ENCODE results near the gene CERS5. TPM values are rescaled to one million over a fixed set of nuclear protein-coding genes. Genes with fewer than 3 reads are reported as not detected.
A peak's percentile ranks its signal among the peaks of the same experiment; 100 is the strongest.

The CERS5 gene
- total RNA-seq, 2 experiments from 2014 or later = 49.4 to 64.4 TPM

DNA sequence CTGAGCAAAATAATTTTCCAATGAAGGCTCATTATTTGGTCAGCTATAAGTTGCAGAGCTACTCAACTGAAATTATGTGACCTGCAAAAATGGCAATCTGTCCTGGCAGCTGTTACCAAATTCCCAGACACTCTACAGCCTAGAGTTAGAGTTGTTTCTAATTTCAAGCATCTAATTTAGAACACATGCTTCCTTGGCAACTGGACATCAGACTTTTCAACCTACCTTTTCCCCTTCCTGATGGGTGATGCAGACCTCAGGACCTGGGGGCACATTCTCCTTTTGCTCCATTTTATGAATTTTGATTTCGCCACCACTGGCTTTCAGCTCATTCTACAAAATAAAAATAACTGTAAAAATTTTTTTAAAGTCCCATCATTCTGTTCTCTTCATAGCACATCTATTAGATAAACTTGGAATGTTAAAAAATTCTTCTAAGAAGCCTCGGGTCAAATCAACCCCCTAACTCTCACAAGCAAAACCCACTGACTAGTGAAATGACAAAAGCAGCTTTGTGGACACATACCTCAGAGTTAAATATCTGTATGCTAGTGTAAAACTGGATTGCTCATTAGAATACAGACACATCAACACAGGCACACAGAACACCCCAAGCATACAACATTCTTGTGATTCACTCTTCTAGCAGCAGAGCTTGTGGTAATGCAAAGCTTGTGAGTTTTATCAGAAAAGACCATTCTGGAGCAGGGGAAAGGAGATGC is 33.5 kb upstream of the CERS5 start:
- peaks cover 5% of the 10 kb centered on the region for H3K4me1 Mint-ChIP-seq
- intact Hi-C loops (cut with DNase I, micrococcal nuclease) = no loop called here
- POLR2A ChIA-PET = no interaction called here
- no peak for ATAC-seq
- no peaks in the 10 kb centered on the region for H3K27me3 Mint-ChIP-seq
- H3K9me3 Mint-ChIP-seq (ENCODE audit: low read depth) = no peaks in the 10 kb centered on the region
- H3K27ac Mint-ChIP-seq = no peak overlapping the region
- CTCF ChIA-PET = interaction anchor here (0.6 to 1.6 kb wide), 4 partner anchors 11 to 235 kb away, joined by 3 to 5 read pairs (median 3); no protein-coding TSS in a partner anchor
- peaks cover 51% of the 10 kb centered on the region for H3K36me3 Mint-ChIP-seq (ENCODE audit: low read depth)
- H3K4me3 Mint-ChIP-seq = no peak overlapping the region
- no peak for DNase-seq

DNA sequence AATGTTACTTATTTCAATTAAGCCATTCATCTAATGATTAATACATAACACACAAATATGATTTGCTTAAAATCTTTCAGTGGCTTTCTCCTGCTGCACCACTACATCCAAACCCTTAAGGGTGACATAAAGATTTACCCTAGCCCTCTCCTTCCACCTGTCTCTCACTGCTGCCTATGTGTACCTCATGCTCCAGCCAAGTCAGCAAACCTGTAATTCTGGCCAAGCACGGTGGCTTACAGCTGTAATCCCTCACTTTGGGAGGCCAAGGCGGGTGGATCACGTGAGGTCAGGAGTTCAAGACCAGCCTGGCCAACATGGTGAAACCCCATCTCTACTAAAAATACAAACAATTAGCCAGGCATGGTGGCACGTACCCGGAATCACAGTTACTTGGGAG is 31.7 kb upstream of the CERS5 start:
- Mint-ChIP-seq H3K27ac (peak overlapping the region; percentile 13), H3K4me1 (peaks cover 5% of the 10 kb centered on the region), H3K9me3 (ENCODE audit: low read depth) (no peaks in the 10 kb centered on the region), H3K4me3 (no peak overlapping the region), H3K36me3 (ENCODE audit: low read depth) (peaks cover 41% of the 10 kb centered on the region), H3K27me3 (no peaks in the 10 kb centered on the region)
- ChIA-PET POLR2A (no interaction called here), CTCF (interaction anchor here (1.5 kb wide), 1 partner anchor 67 kb away, joined by 3 read pairs; no protein-coding TSS in a partner anchor)
- intact Hi-C loops (cut with DNase I, micrococcal nuclease) = no loop called here
- no peak for ATAC-seq
- DNase-seq = no peak

DNA sequence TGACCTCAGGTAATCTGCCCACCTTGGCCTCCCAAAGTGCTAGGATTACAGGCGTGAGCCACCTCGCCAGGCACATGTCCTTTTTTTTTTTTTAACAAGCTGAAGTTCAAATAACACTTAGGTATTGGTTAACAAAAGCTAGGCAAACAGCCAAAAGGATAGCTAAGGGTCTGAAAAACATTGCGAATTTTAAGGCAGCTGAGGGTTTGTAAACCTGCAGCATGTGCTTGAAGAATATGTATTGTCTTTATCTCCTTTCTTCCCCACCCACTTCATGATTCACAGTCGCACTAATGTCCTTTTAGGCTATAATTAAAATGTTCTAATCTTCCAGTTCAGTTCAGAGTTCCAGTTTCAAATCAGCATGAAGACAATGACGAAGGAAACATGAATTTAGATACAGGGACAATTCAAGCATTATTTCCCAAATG is 30.1 kb upstream of the CERS5 start:
- peaks cover 5% of the 10 kb centered on the region for H3K4me1 Mint-ChIP-seq
- ChIA-PET POLR2A (no interaction called here), CTCF (interaction anchor here (0.7 to 1.3 kb wide), 2 partner anchors 9 to 387 kb away, joined by 3 to 4 read pairs; no protein-coding TSS in a partner anchor)
- DNase-seq (no peak), ATAC-seq (no peak)
- H3K9me3 Mint-ChIP-seq (ENCODE audit: low read depth) = no peaks in the 10 kb centered on the region
- H3K4me3 Mint-ChIP-seq = no peak overlapping the region
- H3K27ac Mint-ChIP-seq = peak overlapping the region; percentile 47
- H3K36me3 Mint-ChIP-seq (ENCODE audit: low read depth) = peaks cover 44% of the 10 kb centered on the region
- no peaks in the 10 kb centered on the region for H3K27me3 Mint-ChIP-seq
- intact Hi-C loops (cut with DNase I, micrococcal nuclease) = no loop called here

DNA sequence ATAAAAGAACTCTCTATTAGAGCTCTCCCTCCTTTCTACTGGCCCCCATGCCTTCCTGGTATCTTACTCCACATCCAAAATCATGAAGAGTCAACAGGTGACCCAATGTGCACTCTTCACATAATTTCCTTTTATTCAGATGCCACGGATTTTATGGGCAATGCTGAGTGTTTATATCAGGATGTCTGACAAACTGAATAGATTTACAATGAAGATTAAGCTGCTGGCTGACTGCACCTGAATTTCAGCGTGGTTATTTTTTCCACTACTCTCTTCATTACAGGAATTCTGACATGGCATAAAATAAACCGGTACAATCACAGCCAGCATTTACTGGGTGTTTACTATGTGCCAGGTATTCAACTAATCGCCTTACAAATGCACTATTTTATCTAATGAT is 29.4 kb upstream of the CERS5 start:
- Mint-ChIP-seq H3K36me3 (ENCODE audit: low read depth) (peaks cover 45% of the 10 kb centered on the region), H3K27ac (no peak overlapping the region), H3K27me3 (no peaks in the 10 kb centered on the region), H3K9me3 (ENCODE audit: low read depth) (no peaks in the 10 kb centered on the region), H3K4me3 (no peak overlapping the region), H3K4me1 (peaks cover 5% of the 10 kb centered on the region)
- intact Hi-C loops (cut with DNase I, micrococcal nuclease) = no loop called here
- POLR2A ChIA-PET = no interaction called here
- DNase-seq = no peak
- no peak for ATAC-seq
- CTCF ChIA-PET = interaction anchor here (0.5 to 1.3 kb wide), 3 partner anchors 9 to 388 kb away, joined by 3 to 4 read pairs (median 4); no protein-coding TSS in a partner anchor

DNA sequence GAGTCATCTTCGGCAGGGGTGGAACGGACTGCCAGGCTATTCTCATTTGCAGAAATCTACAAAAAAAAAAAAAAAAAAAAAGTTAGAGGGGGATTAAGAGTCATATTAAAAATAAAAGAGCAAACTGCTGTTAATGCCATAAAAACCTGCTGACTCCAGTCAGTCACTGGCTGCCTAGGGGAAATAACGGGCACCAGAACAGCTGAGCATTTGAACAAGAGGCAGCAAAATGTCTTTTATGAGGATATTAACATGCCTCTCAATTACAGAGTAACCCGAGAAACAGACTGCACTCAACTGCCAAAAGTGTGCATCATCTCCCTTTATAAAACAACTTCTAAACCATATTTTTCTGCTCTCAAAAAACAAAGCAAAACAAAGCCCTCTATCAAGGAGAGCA is 28.7 kb upstream of the CERS5 start:
- ChIA-PET POLR2A (interaction anchor here (0.7 kb wide), 1 partner anchor 108 kb away, joined by 4 read pairs; no protein-coding TSS in a partner anchor), CTCF (interaction anchor here (0.5 to 1.6 kb wide), 2 partner anchors 64 to 127 kb away, joined by 4 to 5 read pairs; no protein-coding TSS in a partner anchor)
- intact Hi-C loops (cut with DNase I, micrococcal nuclease) = no loop called here
- Mint-ChIP-seq H3K27ac (no peak overlapping the region), H3K4me3 (no peak overlapping the region), H3K27me3 (no peaks in the 10 kb centered on the region), H3K4me1 (peaks cover 5% of the 10 kb centered on the region), H3K9me3 (ENCODE audit: low read depth) (no peaks in the 10 kb centered on the region), H3K36me3 (ENCODE audit: low read depth) (peaks cover 42% of the 10 kb centered on the region)
- DNase-seq (no peak), ATAC-seq (no peak)

DNA sequence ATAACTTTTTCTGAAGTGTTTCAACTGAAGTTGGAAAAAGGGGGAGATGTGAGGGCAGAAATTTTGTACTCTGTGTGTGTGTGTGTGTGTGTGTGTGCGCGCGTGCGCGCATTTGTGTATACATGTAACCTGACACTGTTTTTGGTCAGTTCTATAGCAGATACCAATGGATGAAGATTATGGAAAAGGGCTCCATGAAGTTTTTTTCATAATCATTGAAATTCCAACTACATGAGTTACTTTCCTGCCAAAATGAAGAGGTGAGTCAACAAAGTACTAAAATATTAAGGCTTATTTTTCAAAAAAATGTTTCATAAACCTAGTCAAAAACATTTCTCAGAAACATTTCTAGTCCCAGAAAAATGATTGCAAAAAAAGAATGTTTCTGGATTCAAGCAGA is 25.7 kb upstream of the CERS5 start:
- ATAC-seq (no peak), DNase-seq (no peak)
- H3K36me3 Mint-ChIP-seq (ENCODE audit: low read depth) = peaks cover 40% of the 10 kb centered on the region
- no peaks in the 10 kb centered on the region for H3K9me3 Mint-ChIP-seq (ENCODE audit: low read depth)
- ChIA-PET POLR2A (no interaction called here), CTCF (interaction anchor here (1.0 kb wide), 1 partner anchor 8 kb away, joined by 3 read pairs; no protein-coding TSS in a partner anchor)
- H3K27ac Mint-ChIP-seq = no peak overlapping the region
- intact Hi-C loops (cut with DNase I, micrococcal nuclease) = no loop called here
- H3K27me3 Mint-ChIP-seq = no peaks in the 10 kb centered on the region
- peaks cover 18% of the 10 kb centered on the region for H3K4me1 Mint-ChIP-seq
- no peak overlapping the region for H3K4me3 Mint-ChIP-seq

DNA sequence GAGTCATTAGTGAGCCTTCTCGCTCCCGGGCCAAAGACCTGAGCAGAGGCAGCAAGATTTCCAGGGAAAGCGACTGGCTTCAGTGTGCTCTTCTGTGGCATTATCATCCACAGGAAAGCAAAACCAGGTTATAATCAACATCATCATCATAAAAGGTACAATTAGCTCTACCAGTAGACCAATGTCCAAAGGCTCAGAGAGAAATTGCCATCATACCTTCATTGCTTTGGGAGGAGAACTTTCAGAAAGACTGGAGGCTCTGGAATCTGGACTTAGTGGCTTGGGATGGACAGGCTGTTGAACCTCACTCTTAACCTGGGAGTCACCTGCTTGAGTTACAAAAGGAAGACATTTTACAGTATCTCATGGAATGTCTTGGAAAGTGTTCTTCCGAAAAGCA is 25.1 kb upstream of the CERS5 start:
- no peak for DNase-seq
- intact Hi-C loops (cut with DNase I, micrococcal nuclease) = no loop called here
- no peaks in the 10 kb centered on the region for H3K9me3 Mint-ChIP-seq (ENCODE audit: low read depth)
- peaks cover 23% of the 10 kb centered on the region for H3K4me1 Mint-ChIP-seq
- ChIA-PET CTCF (no interaction called here), POLR2A (no interaction called here)
- H3K4me3 Mint-ChIP-seq = no peak overlapping the region
- ATAC-seq = no peak
- no peak overlapping the region for H3K27ac Mint-ChIP-seq
- no peaks in the 10 kb centered on the region for H3K27me3 Mint-ChIP-seq
- peaks cover 38% of the 10 kb centered on the region for H3K36me3 Mint-ChIP-seq (ENCODE audit: low read depth)

DNA sequence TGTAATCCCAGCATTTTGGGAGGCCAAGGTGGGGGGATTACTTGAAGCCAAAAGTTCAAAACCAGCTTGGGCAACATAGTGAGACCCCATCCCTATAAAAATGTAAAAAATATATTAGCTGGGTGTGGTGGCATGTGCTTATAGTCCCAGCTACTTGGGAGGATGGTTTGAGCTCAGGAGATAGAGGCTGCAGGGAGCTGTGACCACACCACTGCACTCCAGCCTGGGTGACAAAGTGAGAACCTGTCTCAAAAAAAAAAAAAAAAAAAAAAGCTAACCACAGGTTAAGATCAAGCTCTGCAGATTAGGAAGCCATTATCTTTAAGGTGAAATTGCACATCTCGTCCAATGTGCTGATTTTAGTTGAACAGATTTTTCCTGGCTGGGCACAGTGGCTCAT is 23.7 kb upstream of the CERS5 start:
- no peak overlapping the region for H3K27ac Mint-ChIP-seq

DNA sequence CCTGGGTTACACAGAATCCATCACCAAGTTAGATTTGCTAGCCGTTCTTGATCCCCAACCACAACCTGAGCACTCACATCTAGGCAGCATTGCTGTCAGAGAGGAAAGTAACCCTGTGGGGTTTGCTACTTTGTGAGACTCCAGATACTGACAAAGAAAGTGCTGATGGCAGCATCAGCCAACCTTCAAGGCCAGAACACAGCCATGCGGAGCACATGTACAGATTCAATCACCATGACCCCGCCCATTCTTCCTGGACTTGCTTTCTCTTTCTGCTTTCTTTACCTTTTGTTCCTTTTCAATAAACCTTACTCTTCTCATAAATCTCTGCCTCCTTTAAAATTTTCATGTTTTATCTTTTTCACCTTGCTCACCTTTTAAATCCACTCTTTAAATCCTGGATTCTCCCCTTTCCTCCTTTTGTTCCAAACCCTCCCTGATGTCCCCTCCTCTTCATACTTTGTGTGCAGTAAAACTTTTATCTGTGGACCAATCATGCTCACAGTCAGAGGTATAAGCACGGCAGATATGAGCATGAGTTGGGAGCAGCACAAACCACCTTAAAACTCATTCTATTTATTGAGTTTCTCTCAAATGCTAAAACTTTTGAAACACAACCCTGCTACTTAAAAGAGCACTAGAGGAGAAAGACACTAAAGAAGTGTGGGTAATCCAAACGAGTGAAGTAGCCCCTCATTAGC is 21.9 kb upstream of the CERS5 start:
- peak overlapping the region; percentile 40 for H3K4me3 Mint-ChIP-seq
- peaks cover 38% of the 10 kb centered on the region for H3K36me3 Mint-ChIP-seq (ENCODE audit: low read depth)
- DNase-seq (peak; percentile 63), ATAC-seq (peak; percentile 47)
- peaks cover 51% of the 10 kb centered on the region for H3K4me1 Mint-ChIP-seq
- POLR2A ChIA-PET = no interaction called here
- peak overlapping the region; percentile 87 for H3K27ac Mint-ChIP-seq
- CTCF ChIA-PET = interaction anchor here (0.9 to 1.1 kb wide), 3 partner anchors 13 to 222 kb away, joined by 3 read pairs; no protein-coding TSS in a partner anchor
- intact Hi-C loops (cut with DNase I, micrococcal nuclease) = loop anchor here (5.0 to 10.0 kb wide), 3 partner anchors 58 to 126 kb away; no protein-coding TSS in a partner anchor
- no peaks in the 10 kb centered on the region for H3K9me3 Mint-ChIP-seq (ENCODE audit: low read depth)
- H3K27me3 Mint-ChIP-seq = no peaks in the 10 kb centered on the region

More for the DNA sequence above, 23.7 kb upstream of the CERS5 start:
- ATAC-seq (no peak), DNase-seq (no peak)
- ChIA-PET CTCF (interaction anchor here (0.5 to 0.6 kb wide), 3 partner anchors 20 to 186 kb away, joined by 3 read pairs; no protein-coding TSS in a partner anchor), POLR2A (interaction anchor here (0.6 kb wide), 1 partner anchor 133 kb away, joined by 3 read pairs; no protein-coding TSS in a partner anchor)
- intact Hi-C loops (cut with DNase I, micrococcal nuclease) = no loop called here
- Mint-ChIP-seq H3K4me1 (peaks cover 36% of the 10 kb centered on the region), H3K9me3 (ENCODE audit: low read depth) (no peaks in the 10 kb centered on the region), H3K4me3 (no peak overlapping the region), H3K27me3 (no peaks in the 10 kb centered on the region), H3K36me3 (ENCODE audit: low read depth) (peaks cover 37% of the 10 kb centered on the region)

DNA sequence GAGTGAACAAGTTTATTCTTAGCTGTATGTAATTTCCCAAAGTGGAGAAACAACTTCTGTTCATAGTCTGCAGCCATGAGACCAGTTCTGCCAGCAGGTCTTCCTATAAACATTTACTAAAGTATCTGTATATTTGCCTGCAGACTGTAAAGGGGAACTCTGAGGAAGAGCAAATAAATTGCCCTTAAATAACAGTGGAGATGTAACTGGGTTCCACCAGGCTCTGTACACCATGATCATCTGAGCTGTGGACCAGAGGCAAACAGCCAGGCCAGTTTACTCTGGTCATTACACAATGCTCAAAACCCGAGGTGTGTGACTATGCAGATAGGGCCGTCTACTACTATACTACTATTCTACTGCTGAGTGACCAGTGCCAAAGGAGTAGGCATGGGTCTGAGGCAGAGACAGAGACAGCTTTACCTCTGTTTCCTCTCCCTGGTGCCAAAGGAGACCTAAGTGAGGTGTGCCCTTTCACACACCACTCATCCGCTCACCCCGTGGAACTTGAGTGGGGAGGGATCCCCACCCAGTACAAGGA is 21.1 kb upstream of the CERS5 start:
- POLR2A ChIA-PET = interaction anchor here (0.6 to 2.2 kb wide), 2 partner anchors 33 to 73 kb away, joined by 7 to 15 read pairs; no protein-coding TSS in a partner anchor
- Mint-ChIP-seq H3K36me3 (ENCODE audit: low read depth) (peaks cover 38% of the 10 kb centered on the region), H3K27ac (peak overlapping the region; percentile 87), H3K4me1 (peaks cover 55% of the 10 kb centered on the region), H3K4me3 (peak overlapping the region; percentile 40), H3K9me3 (ENCODE audit: low read depth) (no peaks in the 10 kb centered on the region), H3K27me3 (no peaks in the 10 kb centered on the region)
- no peak for DNase-seq
- no peak for ATAC-seq
- intact Hi-C loops (cut with DNase I, micrococcal nuclease) = loop anchor here (5.0 to 10.0 kb wide), 3 partner anchors 59 to 126 kb away; no protein-coding TSS in a partner anchor
- CTCF ChIA-PET = interaction anchor here (0.6 to 4.8 kb wide), 5 partner anchors 9 to 1636 kb away, joined by 3 to 38 read pairs (median 4); partner anchors contain the start of gene CERS5
